OCI-LY7 (cell line): ENCODE data around the gene OR5B12.

Experiments used
- CTCF ChIP-seq: fragments of 200-600 bp; sonication (generic); conservative IDR thresholded peaks from 2 replicates; pipeline ENCODE4 v1.5.1; 2014; ENCODE audit warnings: mild to moderate bottlenecking, antibody characterized with exemption, low read length, moderate library complexity, mixed read lengths
- EZH2phosphoT487 ChIP-seq: fragments of 200-600 bp; sonication (generic); IDR thresholded peaks from 2 replicates; pipeline ENCODE4 v1.6.1; 2018; ENCODE audit warnings: low read depth, borderline replicate concordance, mild to moderate bottlenecking, mixed run types, antibody characterized with exemption, low read length, moderate library complexity, mixed read lengths

- TF ChIP-seq CTCF (no peak), EZH2phosphoT487 (no peak)
These were observed 43.9 kb upstream of the OR5B12 start for GRCh38 chr11:58485961-58486360.
